ENCODE results near the gene SLC9A4.
"Not testable (repeated sequence)": the region's sequence is repeated elsewhere in the genome, so short reads cannot be mapped to it uniquely, and the experiment has no call there.

Gene SLC9A4

DNA sequence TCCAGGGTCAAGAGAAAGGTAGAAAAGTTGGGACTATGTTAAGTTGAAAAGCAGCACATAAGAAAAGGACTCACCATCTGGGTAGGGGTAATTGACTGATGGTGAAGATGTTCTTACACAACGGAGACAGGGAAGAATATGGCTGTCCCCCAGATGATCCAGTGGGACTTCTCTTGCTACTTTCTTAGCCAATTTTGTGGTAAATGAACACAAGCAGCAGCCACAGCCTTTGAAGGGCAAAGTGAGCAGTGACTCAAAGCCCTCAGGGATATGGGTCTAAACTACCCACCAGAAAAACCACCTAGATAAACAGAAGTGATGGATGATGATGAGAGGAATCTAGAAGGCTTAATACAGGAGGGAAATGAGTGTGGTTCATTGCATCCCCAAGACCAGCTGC lies 80.6 kb downstream of the SLC9A4 start:
- TF ChIP-seq, protein P1, sequence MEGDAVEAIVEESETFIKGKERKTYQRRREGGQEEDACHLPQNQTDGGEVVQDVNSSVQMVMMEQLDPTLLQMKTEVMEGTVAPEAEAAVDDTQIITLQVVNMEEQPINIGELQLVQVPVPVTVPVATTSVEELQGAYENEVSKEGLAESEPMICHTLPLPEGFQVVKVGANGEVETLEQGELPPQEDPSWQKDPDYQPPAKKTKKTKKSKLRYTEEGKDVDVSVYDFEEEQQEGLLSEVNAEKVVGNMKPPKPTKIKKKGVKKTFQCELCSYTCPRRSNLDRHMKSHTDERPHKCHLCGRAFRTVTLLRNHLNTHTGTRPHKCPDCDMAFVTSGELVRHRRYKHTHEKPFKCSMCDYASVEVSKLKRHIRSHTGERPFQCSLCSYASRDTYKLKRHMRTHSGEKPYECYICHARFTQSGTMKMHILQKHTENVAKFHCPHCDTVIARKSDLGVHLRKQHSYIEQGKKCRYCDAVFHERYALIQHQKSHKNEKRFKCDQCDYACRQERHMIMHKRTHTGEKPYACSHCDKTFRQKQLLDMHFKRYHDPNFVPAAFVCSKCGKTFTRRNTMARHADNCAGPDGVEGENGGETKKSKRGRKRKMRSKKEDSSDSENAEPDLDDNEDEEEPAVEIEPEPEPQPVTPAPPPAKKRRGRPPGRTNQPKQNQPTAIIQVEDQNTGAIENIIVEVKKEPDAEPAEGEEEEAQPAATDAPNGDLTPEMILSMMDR (IDR thresholded peaks at IDR 0.05; ENCODE audit: borderline replicate concordance, insufficient read depth, low read depth, low read length) = no peak
- H3K4me3 ChIP-seq (ENCODE audit: low read depth, low read length) = no peak overlapping the region

DNA sequence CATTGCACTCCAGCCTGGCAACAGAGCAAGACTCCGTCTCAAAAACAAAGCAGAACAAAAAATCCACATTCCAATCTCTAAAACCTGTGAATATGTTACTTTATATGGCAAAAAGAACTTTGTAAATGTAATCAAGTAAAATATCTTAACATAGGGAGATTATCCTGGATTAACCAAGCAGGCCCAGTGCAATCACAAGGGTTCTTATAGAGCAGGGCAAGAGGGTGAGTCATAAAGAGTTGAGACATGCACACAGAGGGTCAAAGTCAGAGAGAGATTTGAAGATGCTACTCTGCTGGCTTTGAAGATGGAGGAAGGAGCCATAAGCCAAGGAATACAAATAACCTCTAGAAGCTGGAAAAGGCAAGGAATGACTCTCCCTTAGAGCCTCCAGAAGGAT lies 85.4 kb downstream of the SLC9A4 start:
- H3K4me3 ChIP-seq (ENCODE audit: low read depth, low read length) = no peak overlapping the region
- TF ChIP-seq, protein P1 (IDR thresholded peaks at IDR 0.05; ENCODE audit: borderline replicate concordance, insufficient read depth, low read depth, low read length) = no peak

DNA sequence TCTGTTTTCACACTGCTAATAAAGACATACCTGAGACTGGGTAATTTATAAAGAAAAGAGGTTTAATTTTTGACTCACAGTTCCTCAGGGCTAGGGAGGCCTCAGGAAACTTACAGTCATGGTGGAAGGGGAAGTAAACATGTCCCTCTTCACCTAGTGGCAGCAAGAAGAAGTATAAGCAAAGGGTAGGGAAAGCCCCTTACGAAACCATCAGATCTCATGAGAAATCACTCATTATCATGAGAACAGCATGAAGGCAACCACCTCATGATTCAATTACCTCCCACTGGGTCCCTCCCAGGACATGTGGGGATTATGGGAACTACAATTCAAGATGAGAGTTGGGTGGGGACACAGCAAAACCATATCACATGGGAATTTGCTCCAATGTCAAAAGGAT lies 89.5 kb downstream of the SLC9A4 start:
- H3K4me3 ChIP-seq (ENCODE audit: low read depth, low read length) = not testable (repeated sequence)

DNA sequence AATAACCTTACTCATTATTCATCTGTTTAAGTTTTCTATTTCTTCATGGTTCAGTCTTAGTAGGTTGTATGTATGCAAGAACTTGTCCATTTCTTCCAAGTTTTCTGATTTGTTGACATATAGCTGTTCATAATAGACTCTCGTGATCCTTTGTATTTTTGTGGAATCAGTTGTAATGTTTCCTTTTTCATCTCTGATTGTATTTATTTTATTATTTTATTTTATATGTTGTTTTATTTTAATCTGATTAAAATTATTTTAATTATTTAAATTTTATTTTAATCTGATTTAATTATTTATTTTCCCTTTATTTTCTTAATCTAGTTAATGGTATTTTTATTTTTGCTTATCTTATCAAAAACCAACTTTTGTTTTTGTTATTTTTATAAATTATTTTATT lies 102.9 kb downstream of the SLC9A4 start:
- H3K4me3 ChIP-seq (ENCODE audit: low read depth, low read length) = no peak overlapping the region
- TF ChIP-seq, protein P1 (IDR thresholded peaks at IDR 0.05; ENCODE audit: borderline replicate concordance, insufficient read depth, low read depth, low read length) = no peak

DNA sequence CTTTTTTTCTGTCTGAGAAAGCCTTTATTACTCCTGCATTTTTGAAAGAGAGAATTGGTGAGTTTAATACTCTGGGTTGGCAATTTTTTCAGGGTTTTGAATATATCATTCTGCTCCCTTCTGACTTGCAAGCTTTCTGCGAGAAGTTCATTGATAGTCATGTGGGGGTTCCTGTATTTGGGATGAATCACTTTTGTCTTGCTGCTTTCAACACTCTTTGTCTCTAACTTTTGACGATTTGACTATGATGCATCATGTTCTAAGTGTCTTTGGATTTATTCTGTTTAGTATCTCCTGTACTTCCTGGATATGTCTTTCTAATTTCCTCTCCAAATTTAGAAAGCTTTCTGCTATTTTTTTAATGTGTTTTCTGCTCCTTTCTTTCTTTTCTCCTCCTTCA lies 105.3 kb downstream of the SLC9A4 start:
- TF ChIP-seq, protein P1 (IDR thresholded peaks at IDR 0.05; ENCODE audit: borderline replicate concordance, insufficient read depth, low read depth, low read length) = no peak
- no peak overlapping the region for H3K4me3 ChIP-seq (ENCODE audit: low read depth, low read length)

DNA sequence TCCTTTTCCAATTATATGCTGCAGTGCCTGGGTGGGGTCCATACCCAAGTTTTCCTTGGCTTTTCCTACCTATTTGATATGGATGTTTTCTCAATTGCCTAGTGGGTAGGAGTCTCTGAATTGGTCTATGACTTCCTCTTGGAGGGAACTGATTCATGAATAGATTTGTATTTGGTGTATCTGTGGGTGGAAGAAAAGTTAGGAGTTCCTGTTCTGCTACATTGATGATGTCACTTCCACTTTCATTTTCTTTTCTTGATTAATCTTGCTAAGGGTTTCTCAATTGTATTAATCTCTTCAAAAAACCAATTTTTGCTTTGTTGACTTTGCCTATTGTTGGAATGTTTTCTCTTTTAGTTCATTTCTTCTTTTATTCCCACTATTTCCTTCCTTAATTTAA lies 108.9 kb downstream of the SLC9A4 start:
- H3K4me3 ChIP-seq (ENCODE audit: low read depth, low read length) = no peak overlapping the region

DNA sequence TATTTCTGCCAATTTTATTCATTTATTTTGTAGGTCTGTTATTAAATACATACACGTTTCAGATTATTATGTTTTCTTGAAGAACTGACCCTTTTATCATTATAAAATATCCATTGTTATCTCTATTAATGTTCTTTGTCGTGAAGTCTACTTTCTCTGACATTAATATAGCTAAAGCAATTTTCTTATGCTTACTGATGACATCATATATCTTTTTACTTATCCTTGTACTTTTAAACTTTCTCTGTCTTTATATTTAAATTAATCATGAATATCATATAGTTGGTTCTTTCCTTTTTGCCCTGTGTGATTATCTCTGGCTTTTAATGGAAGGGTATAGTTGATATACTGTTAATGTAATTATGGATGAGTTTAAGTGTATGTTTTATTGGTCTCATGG lies 109.8 kb downstream of the SLC9A4 start:
- H3K4me3 ChIP-seq (ENCODE audit: low read depth, low read length) = no peak overlapping the region
- TF ChIP-seq, protein P1 (IDR thresholded peaks at IDR 0.05; ENCODE audit: borderline replicate concordance, insufficient read depth, low read depth, low read length) = no peak

More for the DNA sequence above, 108.9 kb downstream of the SLC9A4 start:
- TF ChIP-seq, protein P1 (IDR thresholded peaks at IDR 0.05; ENCODE audit: borderline replicate concordance, insufficient read depth, low read depth, low read length) = no peak
